Measurements from ENCODE around the gene GRK1.

The GRK1 gene

GRCh38 chr13:113638173-113638746 is 28.8 kb upstream of the GRK1 start:
- in situ Hi-C loops (cut with MboI; ENCODE audit: low pct_unique_long_range_greater_than_20kb, low sequenced_read_pairs, unreplicated experiment) = no loop called here
- no peak for DNase-seq (ENCODE audit: low spot score)
- no peak for TF ChIP-seq CTCF (IDR thresholded peaks at IDR 0.05; ENCODE audit: extremely low read depth, insufficient read depth, missing control alignments)

GRCh38 chr13:113638806-113639205 is 28.2 kb upstream of the GRK1 start:
- no peak for DNase-seq (ENCODE audit: low spot score)
- in situ Hi-C loops (cut with MboI; ENCODE audit: low pct_unique_long_range_greater_than_20kb, low sequenced_read_pairs, unreplicated experiment) = no loop called here
- no peak for TF ChIP-seq CTCF (IDR thresholded peaks at IDR 0.05; ENCODE audit: extremely low read depth, insufficient read depth, missing control alignments)

- in situ Hi-C loops (cut with MboI; ENCODE audit: low pct_unique_long_range_greater_than_20kb, low sequenced_read_pairs, unreplicated experiment) = no loop called here
- no peak for TF ChIP-seq CTCF (IDR thresholded peaks at IDR 0.05; ENCODE audit: extremely low read depth, insufficient read depth, missing control alignments)
- no peak for DNase-seq (ENCODE audit: low spot score)
These were observed 27.3 kb upstream of the GRK1 start for GRCh38 chr13:113639616-113640262.

- TF ChIP-seq CTCF (IDR thresholded peaks at IDR 0.05; ENCODE audit: extremely low read depth, insufficient read depth, missing control alignments) = no peak
- no peak for DNase-seq (ENCODE audit: low spot score)
These were observed 25.6 kb upstream of the GRK1 start for GRCh38 chr13:113641426-113641825.

GRCh38 chr13:113642563-113642962 is 24.5 kb upstream of the GRK1 start:
- no peak for DNase-seq (ENCODE audit: low spot score)
- no peak for TF ChIP-seq CTCF (IDR thresholded peaks at IDR 0.05; ENCODE audit: extremely low read depth, insufficient read depth, missing control alignments)
- in situ Hi-C loops (cut with MboI; ENCODE audit: low pct_unique_long_range_greater_than_20kb, low sequenced_read_pairs, unreplicated experiment) = no loop called here

More at GRCh38 chr13:113641426-113641825, 25.6 kb upstream of the GRK1 start:
- in situ Hi-C loops (cut with MboI; ENCODE audit: low pct_unique_long_range_greater_than_20kb, low sequenced_read_pairs, unreplicated experiment) = no loop called here

- in situ Hi-C loops (cut with MboI; ENCODE audit: low pct_unique_long_range_greater_than_20kb, low sequenced_read_pairs, unreplicated experiment) = no loop called here
- TF ChIP-seq CTCF (IDR thresholded peaks at IDR 0.05; ENCODE audit: extremely low read depth, insufficient read depth, missing control alignments) = no peak
- DNase-seq (ENCODE audit: low spot score) = no peak
These were observed 23.4 kb upstream of the GRK1 start for GRCh38 chr13:113643593-113643992.
